Dedifferentiated amniotic fluid mesenchymal stem cell (primary cell): Measurements from ENCODE around the gene AIFM3.
"Not testable (repeated sequence)": the region's sequence is repeated elsewhere in the genome, so short reads cannot be mapped to it uniquely, and the experiment has no call there.

Experiments used
- DNase-seq: peaks from one replicate; pipeline ENCODE4 v3.0.0-alpha.2; 2016; ENCODE audit errors: extremely low spot score

The AIFM3 gene

DNA sequence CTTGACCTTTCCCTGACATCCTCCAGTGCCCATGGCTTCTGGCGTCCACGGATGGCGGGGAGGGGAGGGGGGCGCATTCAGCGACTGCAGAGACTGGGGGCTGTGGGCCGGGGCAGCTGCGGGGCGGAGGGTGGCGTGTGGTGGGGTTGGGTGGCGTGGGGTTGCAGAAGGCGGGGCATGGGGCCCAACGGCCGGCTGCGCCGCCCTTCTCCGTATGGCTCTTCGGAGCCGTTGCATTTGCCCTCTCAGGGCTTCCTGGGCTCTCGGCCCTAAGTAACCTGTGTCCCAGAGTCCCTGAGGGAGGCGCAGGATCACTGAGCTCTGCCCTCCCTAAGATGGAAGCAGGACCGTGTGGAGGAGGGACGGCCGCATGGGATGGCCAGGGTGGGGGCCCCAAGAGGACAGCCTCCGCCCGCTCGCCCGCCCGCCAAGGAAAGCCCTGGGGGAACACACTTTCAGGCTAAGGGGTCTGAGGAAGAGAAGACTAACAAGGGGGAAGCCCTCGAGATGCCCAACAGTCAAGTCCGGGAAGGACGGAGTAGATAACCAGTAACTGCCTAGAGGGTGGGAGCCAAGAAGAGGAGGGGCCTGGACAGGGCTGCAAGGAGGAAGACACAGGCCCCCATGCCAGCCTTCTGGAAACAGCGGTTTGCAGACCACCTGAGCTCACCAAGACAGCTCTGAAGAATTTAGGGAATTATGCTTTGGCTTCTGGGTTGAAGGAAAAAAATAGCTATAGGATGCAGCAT is 9.2 kb upstream of the AIFM3 start:
- no peak for DNase-seq

DNA sequence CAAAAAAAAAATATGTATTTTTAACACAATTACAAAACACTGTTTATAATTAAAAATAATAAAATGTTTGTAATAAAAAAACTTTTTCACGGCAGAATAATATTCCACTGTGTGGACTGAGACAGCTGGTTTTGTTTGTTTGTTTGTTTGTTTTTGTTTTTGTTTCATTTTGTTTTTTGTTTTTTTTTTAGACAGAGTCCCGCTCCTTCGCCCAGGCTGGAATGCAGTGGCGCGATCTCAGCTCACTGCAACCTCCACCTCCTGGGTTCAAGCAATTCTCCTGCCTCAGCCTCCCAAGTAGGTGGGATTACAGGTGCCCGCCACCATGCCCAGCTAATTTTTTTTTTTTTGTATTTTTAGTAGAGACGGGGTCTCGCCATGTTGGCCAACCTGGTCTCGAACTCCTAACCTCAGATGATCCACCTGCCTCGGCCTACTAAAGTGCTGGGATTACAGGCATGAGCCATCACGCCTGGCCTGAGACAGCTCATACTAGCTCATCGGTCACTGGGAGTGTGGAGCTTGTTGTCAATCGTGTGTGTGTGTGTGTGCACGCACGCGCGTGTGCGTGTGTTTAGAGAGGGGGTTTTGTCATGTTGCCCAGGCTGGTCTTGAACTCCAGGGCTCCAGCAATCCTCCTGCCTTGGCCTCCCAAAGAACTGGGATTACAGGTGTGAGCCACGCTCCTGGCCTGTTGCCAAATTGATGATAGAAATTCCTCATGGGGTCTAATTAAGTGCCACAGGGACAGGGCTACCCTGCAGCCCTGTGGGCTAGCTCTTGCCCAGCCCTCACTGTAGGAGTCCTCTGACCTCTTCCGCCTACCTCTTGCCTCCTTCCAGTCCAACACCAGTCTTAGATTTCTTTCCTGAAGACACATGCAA is 7.2 kb upstream of the AIFM3 start:
- DNase-seq, result no peak

DNA sequence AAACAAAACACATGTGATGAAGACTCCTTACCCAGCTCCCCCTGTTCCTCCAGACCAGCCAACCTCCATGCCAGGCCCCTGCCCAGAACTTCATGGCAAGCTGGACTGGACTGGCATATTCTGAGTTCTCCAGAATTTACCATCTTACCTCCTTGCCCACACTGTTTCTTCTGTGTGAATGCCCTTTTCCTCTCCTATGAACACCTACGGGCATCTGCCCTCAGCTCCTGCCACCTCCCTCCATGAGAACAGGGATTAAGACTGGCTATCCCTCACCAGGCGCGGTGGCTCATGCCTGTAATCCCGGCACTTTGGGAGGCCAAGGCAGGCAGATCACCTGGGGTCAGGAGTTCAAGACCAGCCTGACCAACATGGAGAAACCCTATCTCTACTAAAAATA is 6.4 kb upstream of the AIFM3 start:
- DNase-seq, result no peak

DNA sequence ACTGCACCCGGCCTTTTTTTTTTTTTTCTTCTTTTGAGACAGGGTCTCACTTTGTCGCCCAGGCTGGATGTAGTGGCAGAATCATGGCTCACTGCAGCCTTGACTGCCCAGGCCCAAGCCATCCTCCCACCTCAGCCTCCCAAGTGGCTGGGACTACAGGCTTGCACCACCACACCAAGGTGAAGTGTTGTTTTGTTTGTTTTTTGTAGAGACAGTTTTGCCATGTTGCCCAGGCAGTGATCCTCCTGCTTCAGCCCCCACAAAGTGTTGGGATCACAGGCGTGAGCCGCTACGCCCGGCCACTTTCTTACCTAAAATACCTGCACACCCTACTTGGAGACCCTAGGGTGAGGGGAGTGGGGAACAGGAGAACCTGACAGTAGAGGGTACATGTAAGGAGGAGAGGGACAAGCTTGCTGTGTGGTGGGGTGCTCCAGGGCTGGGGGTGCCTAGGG is 4.5 kb upstream of the AIFM3 start:
- no peak for DNase-seq

DNA sequence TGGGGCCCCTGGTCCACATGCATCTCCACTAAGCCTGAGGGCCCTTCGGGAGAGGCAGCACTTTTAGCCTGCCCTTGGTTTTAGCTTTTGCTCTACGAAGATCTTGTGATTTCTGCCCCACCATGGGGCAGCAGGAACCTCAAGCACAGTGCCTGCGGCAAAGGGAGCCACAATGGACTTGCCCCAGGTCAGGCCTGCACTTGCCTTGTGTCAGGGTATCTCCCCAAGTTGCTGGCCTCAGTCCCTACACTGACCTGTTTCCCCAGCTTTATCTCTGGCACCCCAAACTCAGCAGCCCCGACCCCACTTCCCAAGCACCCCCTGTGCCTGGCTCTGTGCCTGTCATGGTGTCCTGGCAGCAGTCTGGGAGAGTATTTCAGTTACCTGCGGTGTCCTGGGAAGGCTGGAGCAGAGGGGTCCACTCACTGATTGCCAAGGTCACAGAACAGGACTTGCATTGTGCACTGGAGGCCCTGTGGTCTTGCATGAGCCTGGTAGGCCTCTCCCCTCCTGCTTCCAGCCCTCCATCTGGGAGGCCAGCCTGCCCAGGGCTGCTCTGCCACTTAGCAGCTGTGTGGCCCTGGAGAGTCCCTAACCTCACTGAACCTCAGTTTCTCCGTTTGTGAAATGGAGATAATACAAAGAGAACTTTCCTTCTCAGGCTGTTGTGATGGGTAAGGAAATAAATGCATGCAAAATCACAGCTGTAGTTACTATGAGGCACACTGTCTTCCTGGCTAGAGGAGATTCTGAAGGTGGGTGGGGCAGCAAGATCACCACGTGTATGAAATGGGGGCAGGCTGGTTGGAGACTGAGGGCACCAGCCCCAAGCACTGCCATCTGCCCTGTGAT is 3.6 kb upstream of the AIFM3 start:
- no peak for DNase-seq

DNA sequence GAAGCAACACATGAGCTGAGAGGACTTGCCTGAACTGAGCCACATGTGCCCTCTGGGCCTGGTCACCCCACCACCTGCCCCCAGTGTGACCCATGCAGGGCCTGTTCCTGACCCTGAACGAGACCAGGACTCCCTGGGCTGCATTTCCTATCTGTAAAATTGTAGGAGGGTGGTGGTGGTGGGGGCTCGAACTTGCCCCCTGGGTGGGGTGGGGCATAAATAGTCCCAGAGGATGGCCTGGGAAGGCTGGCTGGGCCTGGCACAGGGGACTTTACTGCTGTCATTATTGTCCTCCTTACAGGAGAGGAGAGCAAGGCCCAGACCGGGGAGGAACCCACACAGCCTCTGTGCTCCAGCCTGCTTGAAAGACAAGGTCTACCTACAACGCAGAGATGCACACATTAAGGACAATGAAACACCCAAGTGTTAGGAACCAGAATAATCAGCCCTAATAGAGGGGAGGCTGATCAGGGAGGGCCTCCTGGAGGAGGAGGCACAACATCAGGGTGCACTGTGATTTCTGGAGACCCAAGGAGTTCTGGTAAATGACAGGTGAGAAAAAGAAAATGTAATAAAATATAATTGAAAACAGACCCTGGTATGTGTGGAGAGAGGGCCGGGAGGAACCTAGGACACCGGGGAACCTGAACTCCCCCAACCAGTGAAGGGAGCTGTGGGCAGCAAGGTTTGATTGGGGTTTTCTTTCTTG is 2.8 kb upstream of the AIFM3 start:
- no peak for DNase-seq

DNA sequence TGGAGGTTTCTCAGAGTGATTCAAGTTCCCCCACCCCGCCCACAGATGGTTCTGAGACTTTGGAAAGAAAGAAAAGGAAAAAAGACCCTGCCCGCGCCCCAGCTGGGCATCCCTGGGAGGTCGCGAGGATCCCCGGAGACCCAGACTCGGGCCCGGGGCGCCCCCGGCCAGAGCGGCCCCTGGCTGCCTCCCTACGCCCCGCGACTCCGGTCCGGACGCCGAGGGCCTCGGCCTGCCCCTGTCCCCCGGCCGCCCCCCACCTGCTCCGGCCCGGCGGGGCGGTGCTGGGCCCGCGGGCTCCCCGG is 2.3 kb upstream of the AIFM3 start:
- no peak for DNase-seq

DNA sequence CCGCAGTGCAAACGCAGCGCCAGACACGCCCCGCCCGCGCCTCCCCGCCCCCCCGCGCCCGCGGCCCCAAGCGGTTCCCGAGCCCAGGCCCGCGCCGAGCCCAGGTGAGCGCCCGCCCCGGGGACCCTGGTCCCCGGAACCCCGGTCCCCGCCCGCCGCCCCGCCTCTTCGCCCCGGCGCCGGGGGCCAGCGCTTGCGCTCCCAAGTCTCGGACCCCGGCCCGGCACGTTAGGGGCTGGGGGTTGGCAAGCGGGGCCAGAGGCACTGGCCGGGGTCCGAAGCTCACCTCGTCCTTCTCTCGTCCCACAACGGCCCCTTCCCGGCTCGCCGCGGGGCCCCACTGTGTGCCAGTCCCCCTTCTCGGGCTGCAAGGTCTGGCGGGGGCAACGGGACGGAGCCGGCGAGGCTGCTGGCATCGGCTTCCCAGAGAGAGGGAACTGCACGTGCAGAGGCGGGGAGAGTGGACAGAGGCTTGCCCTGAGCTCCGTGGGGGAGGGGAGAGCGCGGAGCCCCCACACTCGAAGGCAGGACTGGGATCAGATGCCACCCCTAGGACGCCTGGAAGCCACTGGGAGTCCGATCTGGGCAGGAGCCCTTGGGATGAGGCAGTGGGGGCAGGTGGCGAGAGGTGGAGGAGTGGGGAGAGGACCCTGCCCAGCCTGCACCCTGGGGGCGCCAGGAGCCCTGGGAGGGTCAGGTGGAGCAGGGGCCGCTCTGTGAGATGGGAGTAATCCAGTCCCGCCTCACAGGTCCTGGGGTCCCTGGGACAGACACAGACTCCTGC is 1.8 kb upstream of the AIFM3 start:
- no peak for DNase-seq

DNA sequence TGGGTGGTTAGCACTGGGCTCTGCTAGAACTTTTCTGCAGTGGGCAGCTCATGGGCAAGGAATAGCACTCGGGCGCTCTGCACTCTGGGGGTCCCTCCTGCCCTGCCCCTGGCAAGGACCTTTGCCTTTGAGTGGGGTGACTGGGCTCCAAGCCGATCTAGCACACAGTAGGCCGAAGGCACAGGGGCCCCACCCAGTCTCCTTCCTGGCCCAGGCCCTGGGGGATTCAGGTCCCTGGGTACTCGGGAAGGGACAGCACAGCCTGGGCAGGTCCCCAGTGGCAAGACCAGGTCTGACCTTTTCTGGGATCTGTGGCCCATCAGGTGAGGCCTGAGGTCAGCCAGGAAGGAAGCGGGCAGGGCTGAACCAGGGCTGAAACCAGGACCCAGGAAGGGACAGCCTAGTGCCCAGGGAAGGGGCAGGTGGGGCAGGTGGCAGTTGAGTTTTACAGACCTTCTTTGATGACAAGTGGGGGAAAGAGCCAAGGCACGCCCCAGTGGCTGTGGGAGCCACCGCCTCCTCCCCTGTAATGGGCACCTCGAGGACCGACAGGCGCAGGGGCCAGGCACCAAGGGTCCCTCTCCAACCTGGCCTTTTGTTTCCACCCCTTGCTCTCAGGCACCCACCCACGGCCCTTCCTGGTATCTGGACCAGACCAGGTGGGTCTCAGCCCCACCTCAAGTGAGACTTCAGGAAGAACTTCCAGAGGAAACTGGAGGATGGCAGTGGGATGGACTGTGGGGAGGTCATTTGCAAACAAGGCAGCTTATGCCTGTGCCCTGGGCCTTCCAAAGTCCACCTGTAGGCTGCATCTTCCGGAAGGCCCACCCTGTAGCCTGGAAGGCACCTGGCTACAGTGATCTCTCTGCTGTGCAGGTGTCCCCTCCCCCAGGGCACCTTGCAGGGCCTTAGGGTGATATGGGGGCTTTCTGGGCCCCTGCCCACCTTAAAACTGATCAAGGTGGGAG is 883 bp upstream of the AIFM3 start:
- DNase-seq, result no peak

DNA sequence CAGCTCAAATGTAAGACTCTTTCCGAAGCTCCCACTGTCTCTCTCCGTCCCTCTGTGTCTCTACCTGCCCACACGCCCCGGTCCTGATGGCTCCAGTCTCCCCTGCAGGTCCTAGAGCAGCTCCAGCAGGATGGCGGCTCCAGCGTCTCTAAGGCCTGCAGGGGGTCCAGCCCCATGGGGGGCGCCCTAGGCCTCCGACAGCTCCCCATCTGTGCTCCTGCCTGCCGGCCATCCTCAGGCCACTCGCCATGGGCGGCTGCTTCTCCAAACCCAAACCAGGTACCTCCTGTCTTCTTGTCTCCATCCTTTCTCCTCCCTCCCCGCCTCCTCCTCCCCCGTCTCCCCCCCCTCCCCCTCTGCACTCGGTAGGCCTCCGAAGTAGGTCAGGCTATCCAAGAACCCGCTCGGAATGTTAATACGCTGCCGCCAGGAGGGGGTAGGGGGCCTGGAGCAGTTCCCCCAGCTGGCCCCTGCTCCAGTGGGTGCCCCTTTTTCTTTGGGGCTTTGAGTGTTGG is 699 bp downstream of the AIFM3 start:
- DNase-seq, result no peak

DNA sequence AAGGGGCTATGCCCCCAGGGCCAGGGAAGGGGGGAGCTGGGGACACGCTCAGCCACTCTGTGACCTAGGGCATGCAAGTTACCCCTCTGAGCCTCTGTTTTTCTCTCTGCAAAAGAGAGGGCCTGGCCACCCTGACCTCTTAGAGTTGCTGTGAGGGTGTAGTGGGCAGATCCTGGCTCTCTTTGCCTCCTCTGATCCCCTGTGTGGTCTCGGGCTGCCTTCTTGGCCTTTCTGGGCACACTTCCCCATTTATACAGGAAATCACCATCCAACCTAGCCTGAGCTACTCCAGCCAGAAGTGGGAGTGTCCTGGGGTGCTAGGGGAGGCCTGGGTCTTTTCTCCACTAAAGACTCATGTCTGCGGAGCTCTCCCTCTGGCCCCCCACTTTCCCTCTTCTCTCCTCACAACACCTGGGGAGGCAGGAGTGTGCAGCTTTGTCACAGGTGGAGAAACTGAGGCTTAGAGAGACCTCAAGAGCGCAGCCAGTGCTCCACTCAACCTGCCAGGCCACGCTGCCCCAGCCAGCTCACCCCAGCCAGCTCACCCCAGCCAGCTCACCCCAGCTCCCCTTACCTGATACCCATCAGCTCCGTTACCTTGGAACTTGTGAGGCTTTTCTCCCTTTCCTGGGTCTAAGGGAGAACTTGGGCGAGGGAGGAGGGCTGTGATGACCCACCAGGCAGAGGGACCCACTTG is 1.4 kb downstream of the AIFM3 start:
- no peak for DNase-seq

DNA sequence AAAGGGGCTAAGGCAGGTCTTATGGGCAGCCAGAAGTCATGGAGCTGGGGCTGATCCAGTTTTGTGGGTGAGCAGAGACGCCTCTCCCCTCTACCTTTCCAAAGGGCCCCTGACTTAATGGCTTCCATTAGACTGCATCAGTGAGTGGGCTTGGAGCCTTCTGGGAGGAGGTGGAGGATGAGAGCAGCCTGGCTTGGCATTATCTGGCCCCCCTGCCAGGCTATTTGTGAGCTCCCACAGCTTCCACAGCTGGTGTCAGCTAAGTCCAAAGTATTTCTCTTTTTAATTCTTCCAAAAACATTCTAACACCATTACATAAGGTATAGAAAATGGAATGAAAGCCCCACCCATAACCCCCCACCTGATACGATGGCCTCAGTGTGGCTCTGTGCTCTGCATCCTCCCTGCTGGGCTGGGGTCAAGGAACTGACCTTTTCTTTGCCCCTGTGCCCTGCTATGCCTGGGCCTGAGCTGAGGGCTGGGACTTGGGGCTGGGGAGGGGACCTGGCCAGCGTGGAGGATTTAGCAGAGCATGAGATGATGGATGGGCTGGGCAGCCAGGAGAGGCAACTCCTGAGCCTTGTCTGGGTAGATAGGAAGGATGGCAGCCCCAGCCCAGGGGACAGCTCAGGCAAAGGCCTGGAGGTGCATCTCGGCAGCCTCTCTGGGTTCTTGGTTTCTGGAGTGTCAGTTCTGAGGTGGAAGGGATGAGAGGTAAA is 4.0 kb downstream of the AIFM3 start:
- DNase-seq, result no peak

DNA sequence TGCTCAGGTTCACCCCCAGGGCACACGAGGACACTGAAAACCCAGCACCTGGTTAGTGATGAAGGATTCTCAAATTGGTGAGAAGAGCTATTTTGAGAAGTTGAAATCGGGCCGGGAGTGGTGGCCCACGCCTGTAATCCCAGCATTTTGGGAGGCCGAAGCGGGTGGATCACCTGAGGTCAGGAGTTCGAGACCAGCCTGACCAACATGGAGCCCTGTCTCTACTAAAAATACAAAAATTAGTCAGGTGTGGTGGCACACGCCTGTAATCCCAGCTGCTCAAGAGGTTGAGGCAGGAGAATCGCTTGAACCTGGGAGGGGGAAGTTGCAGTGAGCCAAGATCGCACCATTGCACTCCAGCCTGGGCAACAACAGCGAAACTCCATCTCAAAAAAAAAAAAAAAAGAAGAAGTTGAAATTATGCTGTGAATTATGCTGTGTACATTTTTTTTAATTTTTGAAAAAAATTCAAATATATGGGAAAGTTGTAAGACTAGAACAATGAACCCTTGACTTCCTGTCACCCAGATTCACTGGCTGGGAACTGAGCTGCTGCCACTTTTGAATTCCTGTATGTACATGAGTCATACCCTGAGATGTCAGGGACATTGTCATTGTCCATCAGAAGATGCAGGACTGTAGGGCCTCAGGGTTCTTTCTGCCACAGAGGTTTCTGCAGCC is 5.1 kb downstream of the AIFM3 start:
- not testable (repeated sequence) for DNase-seq

DNA sequence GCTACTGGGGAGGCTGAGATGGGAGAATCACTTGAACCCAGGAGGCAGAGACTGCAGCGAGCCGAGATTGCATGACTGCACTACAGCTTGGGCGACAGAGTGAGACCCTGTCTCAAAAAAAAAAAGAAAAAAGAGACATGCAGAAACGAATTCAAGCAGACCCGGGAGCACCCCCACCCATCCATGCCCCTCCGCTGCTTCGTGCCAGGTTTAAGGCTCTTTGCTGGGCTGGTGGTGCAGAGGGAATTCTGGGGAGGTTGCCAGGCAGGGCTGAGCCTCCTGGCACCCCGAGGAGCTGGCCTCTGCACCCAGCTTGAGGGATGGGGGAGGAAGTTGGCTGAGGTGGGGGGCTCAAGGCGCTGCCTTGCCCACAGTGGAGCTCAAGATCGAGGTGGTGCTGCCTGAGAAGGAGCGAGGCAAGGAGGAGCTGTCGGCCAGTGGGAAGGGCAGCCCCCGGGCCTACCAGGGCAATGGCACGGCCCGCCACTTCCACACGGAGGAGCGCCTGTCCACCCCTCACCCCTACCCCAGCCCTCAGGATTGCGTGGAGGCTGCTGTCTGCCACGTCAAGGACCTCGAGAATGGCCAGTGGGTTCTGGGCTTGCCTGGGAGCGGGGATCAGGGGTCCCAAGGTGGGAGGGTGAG is 6.0 kb downstream of the AIFM3 start:
- no peak for DNase-seq

DNA sequence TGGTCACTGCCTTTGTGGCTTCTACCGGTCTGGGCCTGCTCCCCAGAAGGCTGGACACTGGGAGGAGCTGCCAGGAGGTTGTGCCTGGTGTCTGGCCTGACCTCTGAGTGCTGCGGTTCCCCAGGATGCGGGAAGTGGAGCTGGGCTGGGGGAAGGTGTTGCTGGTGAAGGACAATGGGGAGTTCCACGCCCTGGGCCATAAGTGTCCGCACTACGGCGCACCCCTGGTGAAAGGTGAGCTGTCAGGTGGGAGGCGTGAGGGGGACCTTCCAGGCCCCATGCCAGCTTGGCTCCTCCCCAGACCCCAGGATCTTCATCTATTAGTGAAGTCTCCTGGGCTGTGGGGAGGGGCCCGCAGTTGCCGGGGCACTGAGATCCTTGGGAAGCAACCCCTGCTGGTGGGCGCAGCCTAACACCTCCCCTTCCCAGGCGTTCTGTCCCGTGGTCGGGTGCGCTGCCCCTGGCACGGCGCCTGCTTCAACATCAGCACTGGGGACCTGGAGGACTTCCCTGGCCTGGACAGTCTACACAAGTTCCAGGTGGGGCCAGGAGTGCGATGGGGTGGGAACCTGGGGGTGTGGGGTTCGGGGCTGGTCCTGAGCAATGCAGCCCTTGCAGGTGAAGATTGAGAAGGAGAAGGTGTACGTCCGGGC is 6.7 kb downstream of the AIFM3 start:
- DNase-seq, result no peak

DNA sequence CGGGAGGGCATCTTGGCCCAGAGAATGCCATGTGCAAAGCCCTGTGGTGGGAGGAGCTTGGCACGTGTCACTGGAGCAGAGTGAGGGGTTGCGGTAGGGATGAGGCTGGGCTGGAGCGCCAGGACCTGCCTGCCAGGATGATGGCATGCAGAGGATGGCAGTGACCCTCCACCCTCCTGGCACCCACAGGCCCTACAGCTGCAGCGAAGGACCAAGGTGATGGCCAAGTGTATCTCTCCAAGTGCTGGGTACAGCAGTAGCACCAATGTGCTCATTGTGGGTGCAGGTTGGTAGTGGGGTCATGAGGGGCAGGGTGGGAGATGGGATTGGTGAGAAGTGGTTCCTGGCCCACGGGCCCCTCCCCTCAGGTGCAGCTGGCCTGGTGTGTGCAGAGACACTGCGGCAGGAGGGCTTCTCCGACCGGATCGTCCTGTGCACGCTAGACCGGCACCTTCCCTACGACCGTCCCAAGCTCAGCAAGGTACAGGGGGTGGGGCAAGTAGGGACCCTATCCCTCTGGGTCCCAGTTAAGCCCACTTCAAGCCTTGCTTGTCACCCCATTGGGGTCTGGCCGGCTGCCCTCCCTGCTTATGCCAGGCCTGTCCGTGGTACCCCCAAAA is 7.4 kb downstream of the AIFM3 start:
- DNase-seq, result no peak
